Endothelial cell (in vitro differentiated cells): ENCODE data around the gene ARHGAP24. TPM values are rescaled to one million over a fixed set of nuclear protein-coding genes. Genes with fewer than 3 reads are reported as not detected.
"Not testable (repeated sequence)": the region's sequence is repeated elsewhere in the genome, so short reads cannot be mapped to it uniquely, and the experiment has no call there.

ENCODE experiments used
- DNase-seq: peaks from one replicate; pipeline ENCODE4 v3.0.0; 2021; ENCODE audit warnings: low spot score
- H3K27ac Mint-ChIP-seq: one replicate; pipeline ENCODE4 v1.8.0; 2021; ENCODE audit warnings: mixed read lengths, inconsistent platforms; ENCODE audit not compliant: unreplicated experiment
- H3K27me3 Mint-ChIP-seq: one replicate; pipeline ENCODE4 v1.8.0; 2021; ENCODE audit warnings: mild to moderate bottlenecking, moderate library complexity, mixed read lengths, inconsistent platforms; ENCODE audit not compliant: unreplicated experiment
- H3K36me3 Mint-ChIP-seq: one replicate; pipeline ENCODE4 v1.8.0; 2021; ENCODE audit warnings: mild to moderate bottlenecking, low read depth, mixed read lengths, inconsistent platforms; ENCODE audit not compliant: unreplicated experiment
- H3K4me1 Mint-ChIP-seq: one replicate; pipeline ENCODE4 v1.8.0; 2021; ENCODE audit warnings: mild to moderate bottlenecking, mixed read lengths, inconsistent platforms; ENCODE audit not compliant: unreplicated experiment
- H3K4me3 Mint-ChIP-seq: one replicate; pipeline ENCODE4 v1.8.0; 2021; ENCODE audit warnings: mild to moderate bottlenecking, mixed read lengths, inconsistent platforms; ENCODE audit not compliant: unreplicated experiment
- H3K9me3 Mint-ChIP-seq: one replicate; pipeline ENCODE4 v1.8.0; 2021; ENCODE audit warnings: mixed read lengths, inconsistent platforms; ENCODE audit not compliant: unreplicated experiment
- total RNA-seq: library from RNA; stranded (reverse); fragmentation: NEBNext Ultra II Directional; extraction: Animal tissue kit (Norgen Biotek cat#: 25700); gene quantifications from one replicate; pipeline ENCODE4 v1.2.1, GENCODE V29; 2021; ENCODE audit not compliant: unreplicated experiment
- TF ChIP-seq, protein P1 (sequence below): fragments of 200-600 bp; sonication (generic); IDR thresholded peaks from one replicate; pipeline ENCODE4 v1.5.0; 2021; ENCODE audit warnings: antibody characterized with exemption; ENCODE audit not compliant: unreplicated experiment

Gene ARHGAP24
- total RNA-seq, 1 donor from 2014 or later: 5.0 TPM

DNA sequence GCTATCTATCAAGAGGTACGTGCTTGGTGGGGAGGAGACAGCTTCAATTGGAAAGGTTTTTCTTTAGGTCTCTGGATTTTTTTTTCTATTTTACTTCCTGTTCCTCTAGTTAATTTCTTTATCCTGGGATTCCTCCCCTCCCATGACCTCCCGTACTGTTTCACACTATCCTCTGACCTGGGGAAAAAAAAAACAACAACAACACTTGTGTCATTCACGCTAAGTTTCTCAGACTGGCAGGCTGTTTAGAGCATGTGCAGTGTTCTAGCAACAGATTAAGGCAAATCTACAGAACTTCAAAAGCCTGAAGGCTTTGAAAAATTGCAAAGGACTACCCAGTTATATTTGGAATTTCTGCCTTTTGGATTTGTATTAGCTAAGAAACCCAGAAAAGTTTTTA is 358.4 kb downstream of the ARHGAP24 start:
- no peak overlapping the region for H3K27ac Mint-ChIP-seq

DNA sequence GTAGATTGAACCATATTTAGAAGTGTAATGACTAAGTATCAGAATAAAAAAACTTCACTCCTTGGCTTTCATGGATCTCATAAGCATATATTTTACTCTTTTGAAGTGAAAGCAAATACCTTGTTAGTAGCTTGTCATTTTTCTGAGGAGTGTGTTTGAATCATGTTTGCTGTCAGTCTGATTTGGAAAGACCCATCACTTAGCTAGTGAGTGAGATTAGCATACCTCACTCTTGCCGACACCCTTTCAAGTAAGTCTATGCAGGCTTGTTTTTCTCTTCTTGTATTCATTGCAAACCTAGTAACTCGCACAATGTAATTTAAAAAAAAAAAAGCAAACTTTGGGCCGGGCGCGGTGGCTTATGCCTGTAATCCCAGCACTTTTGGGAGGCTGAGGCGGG is 360.0 kb downstream of the ARHGAP24 start:
- DNase-seq: no peak
- H3K4me1 Mint-ChIP-seq: peaks cover 13% of the 10 kb centered on the region
- no peaks in the 10 kb centered on the region for H3K9me3 Mint-ChIP-seq
- TF ChIP-seq, protein P1, sequence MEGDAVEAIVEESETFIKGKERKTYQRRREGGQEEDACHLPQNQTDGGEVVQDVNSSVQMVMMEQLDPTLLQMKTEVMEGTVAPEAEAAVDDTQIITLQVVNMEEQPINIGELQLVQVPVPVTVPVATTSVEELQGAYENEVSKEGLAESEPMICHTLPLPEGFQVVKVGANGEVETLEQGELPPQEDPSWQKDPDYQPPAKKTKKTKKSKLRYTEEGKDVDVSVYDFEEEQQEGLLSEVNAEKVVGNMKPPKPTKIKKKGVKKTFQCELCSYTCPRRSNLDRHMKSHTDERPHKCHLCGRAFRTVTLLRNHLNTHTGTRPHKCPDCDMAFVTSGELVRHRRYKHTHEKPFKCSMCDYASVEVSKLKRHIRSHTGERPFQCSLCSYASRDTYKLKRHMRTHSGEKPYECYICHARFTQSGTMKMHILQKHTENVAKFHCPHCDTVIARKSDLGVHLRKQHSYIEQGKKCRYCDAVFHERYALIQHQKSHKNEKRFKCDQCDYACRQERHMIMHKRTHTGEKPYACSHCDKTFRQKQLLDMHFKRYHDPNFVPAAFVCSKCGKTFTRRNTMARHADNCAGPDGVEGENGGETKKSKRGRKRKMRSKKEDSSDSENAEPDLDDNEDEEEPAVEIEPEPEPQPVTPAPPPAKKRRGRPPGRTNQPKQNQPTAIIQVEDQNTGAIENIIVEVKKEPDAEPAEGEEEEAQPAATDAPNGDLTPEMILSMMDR: no peak
- H3K4me3 Mint-ChIP-seq: no peak overlapping the region
- H3K36me3 Mint-ChIP-seq: no peaks in the 10 kb centered on the region
- H3K27me3 Mint-ChIP-seq: peaks cover 3% of the 10 kb centered on the region
- H3K27ac Mint-ChIP-seq: no peak overlapping the region

More for the DNA sequence above, 358.4 kb downstream of the ARHGAP24 start:
- DNase-seq: no peak
- H3K36me3 Mint-ChIP-seq: no peaks in the 10 kb centered on the region
- H3K9me3 Mint-ChIP-seq: no peaks in the 10 kb centered on the region
- H3K4me3 Mint-ChIP-seq: no peak overlapping the region
- peaks cover 3% of the 10 kb centered on the region for H3K27me3 Mint-ChIP-seq
- TF ChIP-seq, protein P1: no peak
- H3K4me1 Mint-ChIP-seq: peaks cover 13% of the 10 kb centered on the region

DNA sequence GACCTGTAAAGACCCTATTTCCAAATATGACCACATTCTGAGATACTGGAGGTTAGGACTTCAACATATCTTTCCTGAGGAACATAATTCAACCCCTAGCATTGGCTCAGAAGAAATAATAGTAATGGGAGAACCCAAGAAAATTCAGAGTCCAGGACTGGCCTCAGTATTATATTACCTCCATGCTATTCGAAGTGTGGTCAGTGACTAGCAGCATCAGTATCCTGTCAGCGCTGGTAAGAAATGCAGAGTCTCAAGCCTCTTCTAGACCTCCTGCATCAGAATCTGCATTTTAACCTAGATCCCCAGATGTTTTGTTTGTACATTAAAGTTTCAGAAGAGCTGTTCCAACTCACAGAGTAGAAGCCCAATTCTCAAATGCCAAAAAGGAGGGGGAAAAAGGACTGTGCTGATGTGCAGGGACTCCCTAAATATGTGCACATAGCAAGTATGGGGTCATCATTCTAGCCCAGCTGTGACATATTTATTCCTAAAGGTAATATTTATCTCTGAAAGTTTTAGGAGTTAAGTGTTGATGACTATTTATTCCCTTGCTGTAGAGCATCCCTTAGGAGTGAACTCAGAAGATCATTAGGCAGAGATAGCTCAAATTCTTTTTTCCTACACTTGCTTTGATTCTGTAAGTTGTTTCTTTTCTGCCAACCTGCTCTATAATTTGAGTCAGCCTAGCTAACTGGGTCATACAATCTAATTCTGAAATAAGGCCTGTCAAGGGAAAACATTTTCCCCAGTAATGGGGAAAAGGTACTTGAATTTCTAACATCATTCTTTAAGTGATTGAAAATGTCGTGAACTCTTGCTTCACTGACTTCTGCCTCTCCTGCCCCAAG is 361.9 kb downstream of the ARHGAP24 start:
- TF ChIP-seq, protein P1: no peak
- Mint-ChIP-seq H3K27me3 (peaks cover 3% of the 10 kb centered on the region), H3K4me3 (no peak overlapping the region), H3K36me3 (no peaks in the 10 kb centered on the region), H3K4me1 (peaks cover 12% of the 10 kb centered on the region), H3K9me3 (no peaks in the 10 kb centered on the region), H3K27ac (no peak overlapping the region)
- DNase-seq: no peak

DNA sequence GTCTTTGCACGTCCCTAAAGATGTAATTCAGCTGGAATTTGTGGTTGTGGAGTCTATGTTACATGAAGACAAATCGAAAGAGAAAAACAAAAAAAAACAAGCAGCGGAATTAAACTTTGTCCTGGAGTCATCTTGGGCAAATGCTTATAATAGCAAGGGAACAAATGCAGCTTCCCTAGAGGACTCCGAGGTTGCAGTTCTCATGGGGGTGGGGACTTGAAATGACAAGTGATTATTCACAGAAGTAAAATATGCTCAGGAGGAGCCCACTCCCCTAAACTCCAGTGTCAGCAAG is 362.4 kb downstream of the ARHGAP24 start:
- H3K27me3 Mint-ChIP-seq: no peaks in the 10 kb centered on the region
- H3K4me1 Mint-ChIP-seq: peaks cover 12% of the 10 kb centered on the region
- DNase-seq: no peak
- no peaks in the 10 kb centered on the region for H3K36me3 Mint-ChIP-seq
- H3K27ac Mint-ChIP-seq: no peak overlapping the region
- H3K4me3 Mint-ChIP-seq: no peak overlapping the region
- TF ChIP-seq, protein P1: no peak
- no peaks in the 10 kb centered on the region for H3K9me3 Mint-ChIP-seq

DNA sequence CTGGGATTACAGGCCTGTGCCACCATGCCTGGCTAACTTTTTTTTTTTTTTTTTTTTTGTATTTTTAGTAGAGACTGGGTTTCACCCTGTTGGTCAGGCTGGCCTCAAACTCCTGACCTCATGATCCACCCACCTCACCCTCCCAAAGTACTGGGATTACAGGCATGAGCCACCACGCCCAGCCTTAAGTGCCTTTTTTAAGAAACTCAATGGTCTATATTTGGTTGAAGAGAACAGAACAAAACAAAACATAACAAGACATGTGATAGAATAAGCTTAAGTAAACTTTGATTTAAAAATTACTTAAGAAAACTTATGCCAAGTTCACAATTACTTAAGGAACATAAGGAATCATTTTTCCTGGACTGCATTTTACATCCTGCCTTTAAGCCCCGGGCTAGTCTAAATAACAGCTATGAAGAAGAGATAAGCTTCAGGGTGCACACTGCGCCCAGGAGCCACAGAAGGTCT is 365.1 kb downstream of the ARHGAP24 start:
- not testable (repeated sequence) for H3K9me3 Mint-ChIP-seq, H3K27ac Mint-ChIP-seq, DNase-seq

More for the DNA sequence above, 365.1 kb downstream of the ARHGAP24 start:
- H3K36me3 Mint-ChIP-seq, H3K4me1 Mint-ChIP-seq, H3K4me3 Mint-ChIP-seq, H3K27me3 Mint-ChIP-seq: not testable (repeated sequence)
